HG02571 (cell line): ENCODE results near the gene DCUN1D3.
"Not testable (repeated sequence)": the region's sequence is repeated elsewhere in the genome, so short reads cannot be mapped to it uniquely, and the experiment has no call there.

Experiments
- ATAC-seq: cut with Tn5 transposase; IDR thresholded peaks from one replicate; pipeline ENCODE4 v1.9.1; 2021; ENCODE audit warnings: mild to moderate bottlenecking, moderate library complexity; ENCODE audit not compliant: unreplicated experiment

Gene DCUN1D3

GRCh38 chr16:20865420-20866131 is 34.6 kb downstream of the DCUN1D3 start:
- ATAC-seq = peak; percentile 68

GRCh38 chr16:20864376-20864775 is 35.8 kb downstream of the DCUN1D3 start:
- not testable (repeated sequence) for ATAC-seq

DNA sequence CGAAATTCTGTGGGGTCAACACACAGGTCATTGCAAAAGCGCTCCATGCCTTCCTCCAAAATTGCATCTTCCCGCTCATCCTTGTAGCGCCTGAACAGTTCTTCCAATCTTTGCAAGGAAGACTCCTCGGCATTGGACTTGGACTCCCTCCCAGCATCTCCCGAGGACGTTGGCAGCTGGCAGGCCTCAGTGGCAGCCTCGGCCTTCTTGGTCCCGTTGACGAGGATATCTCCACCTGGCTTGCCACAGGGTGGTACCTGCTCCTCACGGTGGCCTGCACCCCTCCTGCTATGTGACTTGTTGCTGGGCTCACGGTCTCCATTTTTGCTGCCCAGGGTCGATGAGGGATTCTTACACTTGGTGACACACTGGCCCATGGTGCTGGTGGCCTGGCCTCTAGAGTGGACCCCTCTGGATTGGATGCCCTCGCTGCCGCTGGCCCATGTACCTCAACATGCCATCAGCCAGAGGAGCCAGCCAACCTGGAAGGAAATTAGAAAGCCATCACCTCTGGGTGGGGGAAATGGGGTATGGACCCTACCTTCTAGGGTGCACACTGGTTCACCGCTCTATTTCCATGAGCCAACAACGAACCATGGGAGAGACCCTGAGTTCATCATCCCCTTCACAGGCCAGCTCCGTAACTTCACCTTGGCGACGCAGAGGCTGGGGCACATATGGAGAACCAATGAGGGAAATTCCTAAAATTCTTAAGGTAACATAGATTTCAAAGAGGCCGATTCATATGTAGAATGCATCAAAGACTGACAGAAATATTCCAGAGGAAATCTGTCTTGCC is 37.8 kb downstream of the DCUN1D3 start:
- ATAC-seq = no peak

DNA sequence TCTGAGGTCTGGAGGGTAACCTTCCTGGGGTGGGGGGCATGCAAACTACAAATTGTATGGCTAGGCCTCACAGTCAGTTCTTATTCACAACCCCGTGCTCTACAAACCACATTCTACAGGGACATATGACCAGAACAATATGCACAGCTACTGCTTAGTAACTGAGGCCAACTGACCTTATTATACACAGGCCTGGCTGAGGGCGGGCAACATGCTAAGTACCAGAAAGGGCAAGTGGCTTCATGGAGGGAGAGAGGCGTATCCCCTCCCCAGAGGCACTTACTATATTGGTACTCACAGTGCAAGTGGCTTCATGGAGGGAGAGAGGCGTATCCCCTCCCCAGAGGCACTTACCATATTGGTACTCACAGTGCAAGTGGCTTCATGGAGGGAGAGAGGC is 39.2 kb downstream of the DCUN1D3 start:
- not testable (repeated sequence) for ATAC-seq

DNA sequence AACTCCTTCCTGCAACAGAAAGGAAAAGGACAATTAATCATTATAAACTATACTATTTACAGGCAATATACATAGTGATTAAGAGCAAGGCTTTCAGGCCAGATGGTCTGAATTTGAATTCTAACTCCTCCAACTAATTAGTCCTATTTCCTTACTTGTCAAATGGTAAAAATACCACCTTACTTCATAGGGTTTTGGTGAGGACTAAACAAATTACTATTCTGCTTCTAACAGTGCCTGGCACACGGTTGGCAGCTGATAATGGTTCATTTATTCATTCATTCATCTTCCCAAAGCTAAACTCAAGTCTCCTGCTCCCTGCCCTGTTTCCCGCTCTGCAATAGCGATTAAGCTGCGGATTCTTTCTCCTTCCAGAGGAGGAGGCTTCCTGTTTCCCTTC is 39.8 kb downstream of the DCUN1D3 start:
- ATAC-seq = no peak

GRCh38 chr16:20859699-20860098 is 40.5 kb downstream of the DCUN1D3 start:
- ATAC-seq = no peak

DNA sequence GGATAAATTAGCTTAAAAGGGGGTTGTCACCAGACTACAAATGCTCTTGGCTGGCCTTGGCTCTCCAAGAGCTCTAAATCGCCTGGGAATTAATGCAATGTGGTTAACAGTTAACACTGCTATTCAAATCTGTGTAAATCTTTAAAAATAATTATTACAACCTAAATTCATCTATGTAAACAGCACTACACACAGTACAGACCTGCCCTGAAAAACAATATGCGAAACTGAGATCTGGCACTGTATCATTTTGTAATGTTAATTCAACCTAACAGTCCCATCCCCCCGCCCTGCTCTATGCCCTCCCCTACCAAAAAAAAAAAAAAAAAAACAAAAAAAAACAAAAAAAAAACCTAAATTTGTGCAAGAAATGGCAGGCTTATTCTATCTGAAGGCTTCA is 40.9 kb downstream of the DCUN1D3 start:
- no peak for ATAC-seq

DNA sequence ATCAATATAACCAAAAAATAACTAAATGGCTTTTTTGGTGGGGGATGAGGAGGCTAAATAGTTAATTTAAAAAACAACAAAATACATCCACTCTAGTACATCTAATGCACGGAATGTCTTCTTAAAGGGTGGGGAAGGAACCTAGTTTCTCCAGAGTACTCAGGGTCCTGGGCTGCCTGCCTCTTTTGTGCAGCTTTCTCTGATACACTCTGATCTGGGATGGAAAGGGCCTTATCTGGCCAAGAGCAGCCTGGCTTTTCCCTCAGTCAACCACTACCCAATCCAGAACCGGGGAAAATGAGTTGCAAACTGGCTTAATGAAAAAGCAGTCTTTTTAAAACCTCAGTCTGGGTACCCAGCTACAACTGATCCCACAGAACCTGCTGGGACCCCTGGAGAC is 42.9 kb downstream of the DCUN1D3 start:
- ATAC-seq = no peak

DNA sequence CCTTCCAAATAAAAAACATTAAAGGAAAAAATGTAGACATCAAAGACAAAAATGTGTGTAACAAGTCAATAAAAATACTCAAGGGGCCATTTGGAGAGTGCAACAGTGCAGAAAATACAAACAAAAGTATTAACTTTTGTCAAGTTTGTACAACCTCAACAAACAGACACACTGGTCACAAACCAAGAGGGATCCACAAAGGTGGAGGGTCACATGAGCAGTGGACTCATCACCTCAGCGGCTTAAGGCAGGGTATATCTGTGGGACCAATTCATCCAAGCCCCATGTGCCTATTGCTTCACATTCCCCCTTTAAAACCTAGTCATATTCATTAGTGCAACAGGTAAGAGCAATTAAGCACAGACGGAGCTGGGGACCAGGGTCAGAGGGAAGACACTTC is 45.2 kb downstream of the DCUN1D3 start:
- ATAC-seq = no peak

DNA sequence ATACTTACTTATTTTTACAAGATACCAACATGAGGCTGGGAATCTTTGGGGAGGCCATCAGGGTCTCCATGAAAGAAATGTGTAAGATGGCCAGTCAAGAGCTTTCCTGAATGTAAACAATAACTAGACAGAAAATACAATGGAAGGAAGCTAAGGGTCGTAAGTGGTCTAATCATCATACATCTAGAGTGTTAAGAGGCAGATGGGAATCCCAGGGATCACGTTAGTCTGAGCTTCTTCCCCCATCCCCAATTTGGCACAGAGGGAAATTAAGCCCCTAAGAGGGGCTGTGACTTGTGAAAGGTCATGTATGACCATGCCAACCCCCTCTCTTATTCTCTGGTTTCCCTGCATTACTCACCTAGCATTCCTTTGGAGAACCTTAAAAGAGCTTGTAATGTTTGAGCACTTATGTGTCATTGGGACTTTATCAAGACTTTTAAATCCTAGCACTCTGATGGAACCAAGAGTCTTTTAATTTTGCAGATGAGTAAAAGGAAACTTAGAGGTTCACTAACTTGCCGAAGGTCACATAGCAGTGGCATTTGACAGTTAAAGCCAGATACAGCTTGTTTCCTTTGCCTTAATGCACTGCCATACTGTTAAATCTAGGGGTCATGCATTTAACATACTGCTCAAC is 46.1 kb downstream of the DCUN1D3 start:
- no peak for ATAC-seq

- no peak for ATAC-seq
These were observed 47.0 kb downstream of the DCUN1D3 start for GRCh38 chr16:20853143-20853542.

- no peak for ATAC-seq
These were observed 48.6 kb downstream of the DCUN1D3 start for GRCh38 chr16:20851601-20852000.

DNA sequence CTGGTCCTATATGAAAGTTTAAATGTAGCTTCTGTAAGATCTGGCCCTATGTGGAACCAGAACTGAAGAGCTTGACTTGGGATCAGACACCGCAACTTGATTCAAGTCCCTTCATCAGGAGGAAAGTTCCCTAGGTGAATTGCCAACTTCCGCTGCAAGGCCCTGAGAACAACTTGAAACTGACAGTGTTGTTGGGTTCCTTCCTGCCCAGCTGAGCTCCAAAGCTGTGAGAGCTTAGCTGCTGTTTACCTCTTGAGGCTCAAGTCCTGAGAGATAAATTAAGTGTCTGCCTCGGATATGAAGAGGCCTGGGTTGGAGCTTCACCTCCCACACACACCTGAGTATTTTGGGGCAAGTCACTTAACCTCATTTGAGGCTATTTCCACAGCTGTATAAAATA is 49.2 kb downstream of the DCUN1D3 start:
- ATAC-seq = no peak

DNA sequence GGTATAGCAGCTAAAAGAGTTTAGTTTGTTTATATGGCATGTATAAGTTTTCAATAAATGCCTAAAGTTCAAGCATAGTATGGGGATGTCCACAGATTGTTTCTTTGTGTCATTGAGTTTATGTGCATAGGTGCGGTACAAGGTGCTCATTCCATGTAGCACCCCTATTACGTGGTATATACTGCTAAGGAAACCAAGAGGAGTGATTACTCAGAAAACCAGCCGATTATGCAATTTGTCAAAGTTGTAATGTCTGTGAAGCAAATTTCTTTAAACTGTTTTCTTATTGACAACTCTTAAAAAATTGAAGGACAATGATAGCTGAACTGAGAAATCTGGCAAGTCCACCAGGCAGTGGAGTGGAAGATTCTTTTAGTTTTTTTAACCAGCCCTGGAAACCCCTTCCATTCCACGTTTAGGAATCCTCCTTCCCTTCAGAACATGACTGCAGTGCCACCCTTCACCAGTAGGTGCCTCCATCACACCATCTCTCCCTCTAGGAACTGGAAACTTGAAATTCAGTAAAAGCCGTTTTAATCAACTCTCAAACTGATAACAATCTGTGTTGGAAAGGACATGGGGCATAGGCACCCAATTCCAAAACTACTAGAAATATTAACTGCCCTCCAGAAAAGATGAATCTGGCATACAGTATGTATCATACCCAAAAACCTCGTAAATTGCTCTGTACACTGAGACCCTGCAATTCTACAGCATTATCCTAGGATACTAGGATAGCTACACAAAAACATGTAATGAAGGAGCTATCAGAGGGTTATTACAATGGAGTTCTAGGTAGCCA is 50.4 kb downstream of the DCUN1D3 start:
- ATAC-seq = no peak

- ATAC-seq = no peak
These were observed 52.6 kb downstream of the DCUN1D3 start for GRCh38 chr16:20847550-20847949.

DNA sequence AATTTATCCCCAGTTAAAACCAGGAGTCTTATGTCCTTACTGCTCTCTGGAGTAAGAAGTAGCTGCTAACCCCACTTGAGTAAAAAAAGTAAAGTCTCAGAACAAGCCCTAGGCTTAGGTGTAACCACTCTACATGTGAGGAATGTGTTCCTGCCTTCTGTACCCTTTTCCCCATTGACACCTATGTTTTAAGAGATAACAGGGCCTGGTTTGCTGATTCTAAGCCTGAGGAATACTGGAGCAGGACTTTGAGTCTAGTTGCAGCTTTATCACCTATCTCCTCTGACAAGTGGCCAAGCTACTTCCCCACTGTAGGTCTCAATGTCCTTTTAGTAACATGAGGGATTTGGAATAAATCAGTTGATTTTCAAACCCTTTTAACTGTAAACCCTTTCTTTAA is 53.6 kb downstream of the DCUN1D3 start:
- ATAC-seq = no peak

DNA sequence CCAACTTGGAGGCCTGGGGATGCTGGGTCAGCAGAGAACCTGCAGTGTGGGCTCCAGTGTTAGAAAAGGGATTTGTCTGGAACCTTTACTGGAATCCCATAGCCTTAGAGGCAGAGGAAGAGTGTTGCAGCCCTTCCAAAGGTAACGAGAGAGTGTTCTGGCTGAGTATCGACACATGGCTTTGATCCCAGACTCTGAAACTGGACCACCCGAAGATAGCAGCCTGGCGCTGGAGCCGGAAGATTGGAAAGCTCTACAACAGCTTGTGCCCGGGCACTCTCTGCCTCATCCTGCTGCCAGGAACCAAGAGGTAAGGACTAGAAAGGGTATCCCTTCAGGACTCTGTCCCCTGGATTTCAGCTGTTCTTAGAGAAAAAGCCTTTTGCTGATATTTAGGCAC is 54.1 kb downstream of the DCUN1D3 start:
- ATAC-seq = no peak

GRCh38 chr16:20844588-20844987 is 55.6 kb downstream of the DCUN1D3 start:
- ATAC-seq = no peak

GRCh38 chr16:20844054-20844453 is 56.1 kb downstream of the DCUN1D3 start:
- no peak for ATAC-seq

GRCh38 chr16:20839504-20839903 is 60.7 kb downstream of the DCUN1D3 start:
- ATAC-seq = no peak

DNA sequence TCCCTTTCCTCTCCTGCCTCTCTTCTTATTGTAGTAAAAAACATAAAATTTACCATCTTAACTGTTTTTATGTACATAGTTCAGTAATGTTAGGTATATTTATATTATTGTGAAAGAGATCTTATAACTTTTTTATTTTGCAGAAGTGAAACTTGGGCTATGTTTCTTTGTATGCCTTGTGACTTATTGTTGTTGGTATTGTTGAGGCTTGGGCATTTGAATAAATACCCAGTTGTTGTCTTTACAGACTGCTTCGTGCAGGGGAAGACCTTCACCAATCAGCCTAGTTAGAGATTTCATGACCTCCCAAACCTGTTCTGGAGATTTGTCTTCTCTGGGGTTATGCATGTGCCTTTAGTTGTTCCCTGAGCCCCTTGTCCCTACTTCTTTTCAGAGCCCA is 61.9 kb downstream of the DCUN1D3 start:
- no peak for ATAC-seq
